Effector CD8-positive, alpha-beta T cell (primary cell): ENCODE data around the gene THRSP.
"Not testable (repeated sequence)": the region's sequence is repeated elsewhere in the genome, so short reads cannot be mapped to it uniquely, and the experiment has no call there.

Experiments used
- DNase-seq: peaks from one replicate; lab custom pipeline; 2025; lab: John Stamatoyannopoulos, UW
- total RNA-seq, 4 experiments: gene quantifications; one replicate each; lab custom pipeline; 2026; lab: John Stamatoyannopoulos, UW

The THRSP gene, protein sequence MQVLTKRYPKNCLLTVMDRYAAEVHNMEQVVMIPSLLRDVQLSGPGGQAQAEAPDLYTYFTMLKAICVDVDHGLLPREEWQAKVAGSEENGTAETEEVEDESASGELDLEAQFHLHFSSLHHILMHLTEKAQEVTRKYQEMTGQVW
- 0 reads per million in 4 experiments for total RNA-seq

DNA sequence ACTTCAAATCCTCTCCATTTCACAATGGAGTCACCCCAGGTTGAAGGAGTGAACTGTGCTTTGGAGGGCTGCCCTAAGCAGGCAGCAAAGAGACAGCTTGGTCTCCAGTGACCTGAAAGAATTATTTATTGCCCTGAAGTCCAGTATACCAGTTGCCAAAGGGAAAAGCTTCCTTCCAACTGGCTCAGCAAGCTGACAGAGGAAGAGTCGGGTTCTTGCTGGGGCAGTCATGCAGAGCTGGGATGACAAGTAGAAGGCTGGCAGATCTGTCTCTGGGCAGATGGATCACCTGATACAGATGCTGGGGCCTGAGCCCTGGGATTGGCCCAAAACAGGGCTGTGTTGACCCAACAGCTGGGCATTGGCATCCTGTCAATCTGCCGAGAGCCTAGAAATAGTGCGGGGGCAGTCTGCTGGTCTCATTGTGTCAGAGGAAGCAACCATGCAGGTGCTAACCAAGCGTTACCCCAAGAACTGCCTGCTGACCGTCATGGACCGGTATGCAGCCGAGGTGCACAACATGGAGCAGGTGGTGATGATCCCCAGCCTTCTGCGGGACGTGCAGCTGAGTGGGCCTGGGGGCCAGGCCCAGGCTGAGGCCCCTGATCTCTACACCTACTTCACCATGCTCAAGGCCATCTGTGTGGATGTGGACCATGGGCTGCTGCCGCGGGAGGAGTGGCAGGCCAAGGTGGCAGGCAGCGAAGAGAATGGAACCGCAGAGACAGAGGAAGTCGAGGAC, at the start of gene THRSP:
THRSP (plus strand) TSS at position 422 of the 742 bp plus-strand sequence; CDS start at position 443, 21 bp downstream.
- DNase-seq, result no peak

DNA sequence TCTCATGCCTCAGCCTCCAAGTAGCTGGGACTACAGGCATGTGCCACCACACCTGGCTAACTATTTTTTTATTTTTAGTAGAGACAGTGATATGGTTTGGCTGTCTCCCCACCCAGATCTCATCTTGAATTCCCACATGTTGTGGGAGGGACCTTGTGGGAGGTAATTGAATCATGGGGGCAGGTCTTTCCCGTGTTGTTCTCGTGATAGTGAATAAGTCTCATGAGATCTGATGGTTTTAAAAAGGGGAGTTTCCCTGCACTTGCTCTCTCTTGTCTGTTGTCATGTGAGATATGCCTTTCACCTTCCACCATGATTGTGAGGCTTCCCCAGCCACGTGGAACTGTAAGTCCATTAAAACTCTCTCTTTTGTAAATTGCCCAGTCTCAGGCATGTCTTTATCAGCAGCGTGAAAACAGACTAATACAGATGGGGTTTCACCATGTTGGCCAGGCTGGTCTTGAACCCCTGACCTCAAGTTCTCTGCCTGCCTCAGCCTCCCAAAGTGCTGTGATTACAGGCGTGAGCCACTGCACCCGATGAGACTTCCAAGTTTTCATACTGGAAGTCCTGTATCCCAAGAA, 48.6 kb upstream of the THRSP start:
- DNase-seq, result not testable (repeated sequence)

DNA sequence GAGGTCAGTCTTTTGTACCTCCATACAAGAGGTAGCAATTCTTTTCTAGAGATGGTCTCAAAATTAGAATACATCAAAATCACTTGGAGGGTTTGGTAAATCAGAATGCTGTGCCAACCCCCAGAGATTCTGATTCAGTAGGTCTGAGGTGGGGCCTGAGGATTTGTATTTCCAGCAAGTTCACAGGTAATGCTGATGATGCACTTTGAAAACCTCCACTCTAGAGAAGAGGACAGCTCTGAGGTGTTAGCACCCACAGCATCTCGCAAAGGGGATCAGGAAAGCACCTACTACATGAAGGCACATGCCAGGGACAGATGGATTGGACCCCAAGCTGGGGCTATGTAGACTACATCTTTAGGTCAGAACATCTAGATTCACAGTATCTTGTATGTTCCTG, 47.8 kb upstream of the THRSP start:
- DNase-seq, result no peak

DNA sequence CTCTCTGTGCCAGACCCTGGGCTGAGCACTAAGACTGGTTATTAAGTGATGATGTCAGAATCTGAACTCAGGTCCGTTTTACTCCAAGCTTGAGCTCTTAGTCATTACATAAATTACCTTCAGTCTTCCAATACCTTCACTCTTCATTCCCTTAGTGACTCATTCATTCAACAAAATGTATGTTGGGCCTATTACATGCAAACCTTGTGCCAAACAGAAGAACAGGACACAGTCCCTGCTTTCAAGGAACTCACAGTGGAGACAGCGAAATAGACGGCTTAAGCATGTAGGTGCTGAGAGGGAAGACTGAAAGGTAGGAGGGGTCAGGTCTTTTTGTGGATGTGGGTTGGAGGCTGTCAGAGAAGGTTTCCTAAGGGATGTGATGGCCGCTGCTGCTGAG, 43.9 kb upstream of the THRSP start:
- no peak for DNase-seq

DNA sequence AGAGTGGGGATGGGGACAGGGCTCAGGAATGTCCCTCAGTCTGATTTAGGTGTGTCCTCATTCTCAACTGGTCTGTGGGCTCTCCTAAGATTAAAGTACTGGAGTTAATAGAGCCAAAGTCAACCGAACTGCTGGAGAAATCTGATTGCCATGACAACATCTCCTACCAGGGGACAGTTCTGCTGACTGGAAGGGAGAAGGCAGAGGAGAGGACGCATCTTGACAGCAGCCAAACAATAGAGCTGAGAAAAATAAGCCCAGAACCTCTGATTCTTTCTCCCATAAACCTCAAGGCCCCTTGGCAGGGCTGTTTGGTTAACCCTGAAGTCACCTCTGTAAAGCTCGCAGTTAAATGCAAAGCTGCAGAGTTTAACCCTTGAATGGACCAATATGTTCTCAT, 43.4 kb upstream of the THRSP start:
- no peak for DNase-seq

DNA sequence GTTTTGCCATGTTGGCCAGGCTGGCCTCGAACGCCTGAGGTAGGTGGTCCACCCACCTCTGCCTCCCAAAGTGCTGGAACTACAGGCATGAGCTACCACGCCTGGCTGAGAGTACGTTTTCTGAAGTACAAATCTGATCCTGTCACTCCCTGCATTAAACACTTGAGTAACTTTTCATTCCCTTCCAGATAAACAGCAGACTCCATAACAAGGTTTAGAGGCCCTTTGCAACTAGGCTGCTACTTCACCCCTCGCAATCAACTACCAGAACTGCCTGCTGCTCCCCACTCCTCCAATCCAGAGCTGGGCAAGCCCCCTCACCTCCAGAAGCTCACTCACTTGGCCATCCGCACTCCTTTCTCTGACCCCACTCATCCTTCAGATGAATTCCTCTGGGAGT, 42.0 kb upstream of the THRSP start:
- DNase-seq, result no peak

DNA sequence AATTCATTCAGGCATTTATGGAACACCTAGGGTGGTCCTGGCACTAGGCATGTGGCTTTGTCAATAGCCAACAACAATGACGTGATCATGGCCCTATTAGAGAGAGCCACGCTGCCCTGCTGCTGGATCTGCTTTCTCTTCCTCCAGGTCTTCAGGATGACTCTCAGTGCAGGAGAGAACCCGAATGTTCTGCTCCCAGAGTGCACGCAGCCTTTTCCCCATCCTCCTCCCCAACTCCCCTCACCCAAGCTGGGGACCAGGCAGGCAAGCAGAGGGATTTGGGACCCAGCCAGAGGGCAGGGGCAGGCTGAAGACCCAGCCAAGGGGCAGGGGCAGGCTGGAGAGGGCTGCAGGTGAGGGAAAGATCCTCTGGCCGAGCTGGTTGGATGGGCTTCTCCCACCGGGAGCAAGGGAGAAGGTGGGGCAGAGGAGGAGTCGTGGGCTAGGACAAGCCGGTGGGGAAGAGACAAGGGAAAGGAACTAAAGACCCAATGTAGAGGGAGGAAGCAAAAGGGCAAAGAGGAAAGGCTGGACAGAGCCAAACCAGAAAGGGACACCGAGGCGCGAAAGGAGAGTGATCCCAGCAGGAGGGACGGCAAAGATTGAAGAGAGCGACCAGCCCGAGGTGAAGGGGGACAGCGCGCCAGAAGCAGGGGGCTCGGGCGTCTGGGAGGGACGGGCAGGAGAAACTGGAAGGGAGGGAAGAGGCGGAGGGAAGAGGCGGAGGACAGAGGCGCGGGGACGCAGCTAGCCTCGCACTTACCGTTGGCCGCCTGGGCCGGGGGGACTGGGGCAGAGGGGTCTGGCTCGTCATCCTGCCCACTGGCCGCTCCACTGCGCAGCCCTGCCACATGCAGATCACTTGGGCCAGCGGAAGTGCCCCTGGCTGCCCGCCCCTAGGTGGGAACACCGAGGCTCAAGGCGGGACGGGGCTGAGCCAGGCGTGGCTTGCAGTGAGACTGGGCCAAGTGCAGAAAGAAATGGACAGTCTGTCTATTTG, 41.0 kb upstream of the THRSP start, which contains the start of gene KCTD14:
KCTD14 (minus strand) TSS at position 880 of the 1,000 bp plus-strand sequence; CDS start at position 853, 27 bp downstream.
- DNase-seq, result no peak

DNA sequence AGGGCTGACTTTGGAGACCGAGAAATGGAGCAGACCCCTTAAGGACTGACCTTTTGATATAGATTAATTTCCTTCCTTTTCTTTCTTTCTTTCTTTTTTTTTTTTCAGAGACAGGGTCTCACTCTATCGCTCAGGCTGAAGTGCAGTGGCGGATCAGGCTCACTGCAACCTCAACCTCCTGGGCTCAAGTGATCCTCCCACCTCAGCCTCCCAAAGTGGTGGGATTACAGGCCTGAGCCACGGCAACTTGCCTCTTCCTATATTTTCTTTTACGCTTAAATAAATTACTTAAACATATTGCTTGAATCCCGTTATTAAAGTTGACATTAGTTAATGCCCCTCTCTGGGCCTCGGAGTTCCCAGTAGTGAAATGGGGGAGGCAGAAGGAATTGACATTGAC, 40.2 kb upstream of the THRSP start:
- no peak for DNase-seq

DNA sequence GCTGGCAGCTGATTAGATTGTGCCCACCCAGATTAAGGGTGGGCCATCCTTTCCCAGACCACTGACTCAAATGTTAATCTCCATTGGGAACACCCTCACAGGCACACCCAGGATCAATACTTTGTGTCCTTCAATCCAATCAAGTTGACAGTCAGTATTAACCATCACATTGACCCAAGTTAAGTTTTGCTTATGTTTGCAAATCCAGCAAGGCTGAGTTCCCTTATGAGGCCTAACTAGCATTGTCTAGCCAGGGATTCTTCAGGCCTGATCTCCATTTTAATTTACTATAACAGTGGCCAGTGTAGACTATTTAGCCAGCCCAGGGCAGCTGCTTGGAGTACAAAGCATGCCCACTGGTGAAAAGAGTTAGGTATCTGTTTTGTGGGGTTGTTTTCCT, 38.3 kb upstream of the THRSP start:
- no peak for DNase-seq

DNA sequence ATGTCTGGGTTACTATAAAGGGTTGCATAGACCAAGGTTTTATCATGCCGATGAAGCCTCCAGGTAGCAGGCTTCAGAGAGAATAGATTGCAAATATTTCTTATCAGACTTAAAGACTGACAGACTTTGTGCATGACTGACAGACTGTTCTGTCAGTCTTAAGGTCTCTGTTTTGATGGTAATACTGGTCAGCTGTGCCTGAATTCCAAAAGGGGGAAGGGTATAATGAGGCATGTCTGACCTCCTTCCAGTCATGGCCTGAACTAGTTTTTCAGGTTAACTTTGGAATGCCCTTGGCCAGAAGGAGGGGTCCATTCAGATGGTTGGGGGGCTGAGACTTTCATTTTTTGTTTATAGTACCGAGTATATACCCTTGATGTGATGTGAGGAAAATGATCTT, 35.9 kb upstream of the THRSP start:
- DNase-seq, result no peak

DNA sequence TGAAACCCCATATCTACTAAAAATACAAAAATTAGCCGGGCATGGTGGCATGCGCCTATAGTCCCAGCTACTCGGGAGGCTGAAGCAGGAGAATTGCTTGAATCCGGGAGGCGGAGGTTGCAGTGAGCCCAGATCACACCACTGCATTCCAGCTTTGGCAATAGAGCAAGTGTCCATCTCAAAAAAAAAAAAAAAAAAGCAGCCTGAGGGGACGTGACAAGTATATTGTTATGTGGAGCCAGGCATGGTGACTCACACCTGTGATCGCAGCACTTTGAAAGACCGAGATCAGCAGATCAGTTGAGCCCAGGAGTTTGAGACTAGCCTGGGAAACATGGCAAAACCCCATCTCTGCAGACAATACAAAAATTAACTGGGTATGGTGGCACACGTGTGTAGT, 35.2 kb upstream of the THRSP start:
- DNase-seq, result not testable (repeated sequence)

DNA sequence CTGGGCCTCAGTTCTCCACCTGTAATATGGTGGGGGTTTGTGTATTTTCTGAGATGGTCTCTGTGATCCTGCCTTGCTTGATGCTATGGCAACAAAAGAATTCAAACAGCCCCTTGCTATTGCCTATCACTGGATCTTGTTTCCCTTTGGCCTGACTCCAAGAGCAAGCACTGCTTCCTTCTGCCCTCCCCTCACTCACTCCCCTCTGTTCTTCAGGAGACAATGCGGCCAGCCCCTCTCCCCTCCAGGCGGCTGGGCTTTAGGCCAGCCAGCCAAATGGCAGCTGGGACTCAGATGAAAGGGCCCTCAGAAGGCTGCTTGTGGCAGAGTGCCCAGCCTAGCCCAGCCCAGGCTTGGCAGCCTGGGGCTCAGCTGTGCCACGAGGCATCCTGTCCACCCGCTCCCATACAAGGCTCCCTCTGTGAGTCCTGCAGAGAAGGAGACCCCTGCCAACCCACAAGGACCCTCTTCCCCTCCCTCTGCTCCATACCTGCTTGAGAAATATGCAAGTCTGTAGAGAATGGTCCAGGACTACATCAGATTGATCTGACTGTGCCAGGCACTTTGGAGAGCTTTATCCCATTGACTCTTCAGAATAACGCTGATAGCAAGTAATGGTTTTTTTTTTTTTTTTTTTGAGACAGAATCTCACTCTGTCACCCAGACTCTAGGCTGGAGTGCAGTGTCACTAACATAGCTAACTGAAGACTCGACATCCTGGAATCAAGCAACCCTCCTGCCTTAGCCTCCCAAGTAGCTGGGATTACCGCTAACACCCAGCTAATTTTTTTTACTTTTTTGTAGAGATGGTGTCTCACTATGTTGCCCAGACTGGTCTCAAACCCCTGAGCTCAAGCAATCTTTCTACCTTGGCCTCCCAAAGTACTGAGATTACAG, 33.0 kb upstream of the THRSP start:
- no peak for DNase-seq

DNA sequence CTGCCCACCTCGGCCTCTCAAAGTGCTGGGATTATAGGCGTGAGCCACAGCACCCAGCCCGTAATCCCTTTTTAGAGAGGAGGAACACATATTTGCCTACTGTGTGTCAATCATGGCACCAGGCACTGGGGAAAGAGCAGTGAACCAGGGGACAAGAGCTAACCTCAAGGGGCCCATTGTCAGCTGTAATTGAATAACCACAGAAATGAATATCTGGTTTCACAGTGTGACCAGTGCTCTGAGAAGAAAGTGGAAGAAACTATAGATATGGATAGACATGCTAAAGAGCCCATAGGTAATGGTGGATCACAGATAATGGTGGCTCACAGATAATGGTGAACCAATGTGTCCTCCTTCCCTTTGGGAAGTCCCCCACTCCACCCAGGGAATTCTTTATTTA, 32.0 kb upstream of the THRSP start:
- no peak for DNase-seq

DNA sequence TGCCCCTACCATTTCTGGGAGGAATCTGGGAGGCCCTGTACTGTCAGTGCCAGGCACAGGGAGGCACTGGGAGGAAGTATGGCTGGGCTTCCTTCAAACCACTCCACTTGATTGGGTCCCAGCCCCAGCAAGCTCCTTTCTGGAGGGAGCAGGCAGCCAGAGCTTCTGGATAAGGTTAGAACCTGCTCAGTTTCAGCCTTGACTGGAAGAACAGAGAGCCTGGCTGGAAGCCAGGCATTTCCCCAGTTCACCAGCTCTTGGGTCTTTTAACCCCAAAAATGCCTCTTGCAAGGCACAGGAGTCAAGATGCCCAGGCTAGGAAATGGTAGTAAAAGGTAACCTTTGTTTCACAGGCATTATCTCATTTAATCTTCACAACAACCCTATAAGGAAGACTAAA, 31.6 kb upstream of the THRSP start:
- DNase-seq, result no peak

DNA sequence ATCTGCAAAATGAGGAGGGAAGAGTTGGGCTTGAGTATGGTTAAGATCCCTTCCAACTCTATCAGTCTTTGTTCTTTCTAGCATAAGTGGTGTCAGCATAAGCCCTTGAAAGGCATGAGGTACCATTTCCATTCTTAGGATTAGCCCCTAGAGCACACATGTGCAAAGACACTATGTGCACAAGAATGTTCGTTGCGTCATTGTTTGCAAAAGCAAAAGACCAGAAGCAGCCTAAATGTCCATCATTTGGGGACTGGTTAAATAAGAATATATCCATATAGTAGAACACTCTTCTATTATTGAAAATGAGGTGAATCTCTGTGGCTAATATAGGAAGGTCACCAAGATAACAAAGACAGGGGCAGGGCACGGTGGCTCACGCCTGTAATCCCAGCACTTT, 30.6 kb upstream of the THRSP start:
- DNase-seq, result no peak

DNA sequence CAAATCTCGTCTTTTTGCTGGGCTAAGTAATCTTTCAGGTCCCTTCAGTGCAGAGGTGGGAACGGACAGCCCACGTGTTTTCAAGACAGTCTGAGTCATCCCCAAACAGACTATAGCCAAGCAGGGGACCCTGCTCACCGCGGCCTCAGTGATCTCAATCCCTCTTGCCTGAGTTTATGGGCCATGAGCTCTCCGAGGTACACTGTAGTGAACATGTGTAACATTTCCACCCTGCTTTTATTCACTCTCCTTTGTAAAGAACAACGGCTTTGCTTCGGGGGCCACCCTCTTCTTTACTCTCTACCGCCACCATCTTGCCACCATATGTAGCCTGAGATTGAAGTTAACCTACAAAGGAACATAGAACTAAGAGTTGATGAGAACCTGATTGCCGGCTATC, 29.0 kb upstream of the THRSP start:
- DNase-seq, result no peak

DNA sequence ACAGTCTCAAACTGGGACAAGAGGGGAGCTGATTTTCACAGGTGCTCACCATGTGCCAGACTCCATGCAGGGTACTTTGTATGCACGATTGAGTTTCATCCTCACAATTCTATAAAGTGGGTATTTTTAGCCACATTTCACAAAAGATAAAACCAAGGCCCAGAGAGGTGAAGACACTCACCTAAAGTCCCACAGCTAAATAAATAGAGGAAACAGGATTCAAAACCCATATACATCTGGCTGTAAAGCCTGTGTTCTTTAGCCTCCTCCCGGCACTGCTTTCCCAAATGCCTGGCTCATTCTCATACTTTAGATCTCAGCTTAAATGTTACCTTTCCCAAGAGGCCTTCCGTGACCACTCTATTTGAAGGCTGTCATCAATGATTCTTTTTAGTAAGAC, 27.3 kb upstream of the THRSP start:
- no peak for DNase-seq

DNA sequence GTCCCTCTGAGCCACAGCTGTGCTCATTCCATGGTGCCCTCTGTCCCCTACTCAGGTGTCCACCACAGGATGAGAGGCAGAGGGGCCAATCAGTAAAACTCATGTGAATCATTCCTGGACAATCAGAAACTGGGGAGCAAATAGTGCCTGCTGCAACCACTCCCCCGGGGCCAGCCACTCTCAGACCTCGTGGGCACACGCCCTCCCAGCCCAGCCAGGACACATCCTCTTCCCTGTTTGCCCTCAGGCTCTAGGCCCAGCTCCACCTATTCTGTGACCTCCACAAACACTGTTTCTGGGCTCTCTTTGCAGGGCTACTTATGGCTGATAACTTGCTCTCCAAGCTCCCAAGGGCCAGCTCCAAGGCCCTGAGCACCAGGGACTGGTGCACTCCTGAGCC, 26.6 kb upstream of the THRSP start:
- DNase-seq, result no peak

DNA sequence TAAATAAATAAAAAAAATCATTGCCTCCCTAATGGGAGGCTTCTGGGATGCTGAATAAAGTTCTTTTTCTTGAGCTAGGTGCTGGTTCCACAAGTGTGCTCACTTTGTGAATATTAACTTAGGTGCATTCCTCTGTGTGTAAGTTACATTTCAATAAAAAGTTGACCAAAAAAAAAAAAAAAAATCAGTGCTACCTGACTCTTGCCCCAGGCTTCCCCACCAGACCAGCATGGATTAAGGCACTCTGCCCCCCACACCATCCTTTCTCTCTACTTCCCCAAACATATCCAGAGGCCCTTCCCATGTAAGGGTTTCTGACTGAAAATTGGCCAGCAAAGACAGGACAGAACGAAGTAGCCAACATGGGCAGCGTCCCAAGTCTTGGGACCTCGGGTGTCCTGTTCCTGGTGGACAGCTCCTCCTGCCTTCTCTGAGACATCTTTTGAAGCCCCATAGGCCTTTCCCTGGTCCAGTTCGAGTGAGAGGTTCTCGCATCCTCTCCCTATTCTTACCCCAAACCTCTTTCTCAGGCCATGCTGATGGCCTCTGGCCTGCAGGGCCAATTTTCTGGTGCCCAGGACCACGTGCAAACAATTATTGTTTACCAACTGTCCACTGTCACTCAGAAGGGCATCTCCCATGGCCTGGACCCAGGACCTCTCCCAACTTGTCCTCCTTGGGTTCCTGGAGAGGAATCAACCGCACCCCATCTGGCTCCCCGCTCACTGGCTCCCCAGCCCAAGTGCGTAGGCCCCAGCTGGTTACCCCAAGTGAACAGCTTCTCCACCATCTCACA, 25.6 kb upstream of the THRSP start:
- DNase-seq, result no peak

DNA sequence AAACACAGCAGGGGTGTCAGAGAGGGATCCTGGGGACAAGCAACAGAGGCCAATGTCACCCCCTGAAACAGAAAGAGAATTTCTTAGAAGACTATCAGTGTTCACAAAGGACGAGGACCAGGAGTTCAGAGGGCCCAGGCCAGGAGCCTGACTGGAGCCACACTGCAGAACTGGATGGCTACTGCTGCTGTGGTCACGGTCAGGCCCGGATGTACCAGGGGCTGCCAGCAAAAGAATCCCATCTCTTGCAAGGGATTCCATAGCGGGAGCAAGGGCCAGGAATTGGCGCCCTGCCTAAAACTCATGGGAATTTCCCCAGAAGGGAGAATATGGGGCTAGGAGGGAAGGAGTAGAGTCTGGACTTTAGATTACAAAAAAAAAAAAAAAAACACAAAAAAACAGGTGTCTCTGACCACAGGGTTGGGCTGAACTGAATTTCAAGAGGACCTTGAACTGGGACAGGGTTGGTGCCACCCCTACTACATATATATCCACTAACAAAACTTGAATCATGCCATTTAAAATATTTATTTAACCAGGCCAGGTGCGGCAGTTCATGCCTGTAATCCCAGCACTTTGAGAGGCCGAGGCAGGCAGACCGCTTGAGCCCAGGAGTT, 24.9 kb upstream of the THRSP start:
- no peak for DNase-seq
